Measurements from ENCODE around the gene PCK1. TPM values are rescaled to one million over a fixed set of nuclear protein-coding genes. Genes with fewer than 3 reads are reported as not detected.
A peak's percentile ranks its signal among the peaks of the same experiment; 100 is the strongest.

The PCK1 gene
- total RNA-seq, 4 donors from 2014 or later = 395 to 794 (median 739) TPM

- H3K9me3 ChIP-seq = no peaks in the 10 kb centered on the region
- intact Hi-C loops (cut with DNase I; ENCODE audit: low total_unique reads) (no loop called here), in situ Hi-C loops (cut with MboI; ENCODE audit: low pct_ligation_motif_present in 1 of 4, low pct_unique_long_range_greater_than_20kb in 1 of 4, low sequenced_read_pairs in 3 of 4) (no loop called here)
- no peak overlapping the region for H3K4me3 ChIP-seq
- no peaks in the 10 kb centered on the region for H3K36me3 ChIP-seq
- H3K27ac ChIP-seq = no peak overlapping the region
- no peaks in the 10 kb centered on the region for H3K27me3 ChIP-seq
- TF ChIP-seq CTCF (IDR thresholded peaks at IDR 0.05) = no peak
- TF ChIP-seq POLR2AphosphoS5 (IDR thresholded peaks at IDR 0.05) = peak in 2 of 3 donors; percentile 34 to 62
- H3K4me1 ChIP-seq = peaks cover 0 to 34% (median 20%) of the 10 kb centered on the region in 4 donors
- DNase-seq = no peak
- 30 to 69% methylated on average over 4 to 8 of the region's 8 CpGs for WGBS, 2 donors (ENCODE audit: low coverage in 1 of 2)
Measured at GRCh38 chr20:57546956-57547649, 13.8 kb upstream of the PCK1 start.

DNA sequence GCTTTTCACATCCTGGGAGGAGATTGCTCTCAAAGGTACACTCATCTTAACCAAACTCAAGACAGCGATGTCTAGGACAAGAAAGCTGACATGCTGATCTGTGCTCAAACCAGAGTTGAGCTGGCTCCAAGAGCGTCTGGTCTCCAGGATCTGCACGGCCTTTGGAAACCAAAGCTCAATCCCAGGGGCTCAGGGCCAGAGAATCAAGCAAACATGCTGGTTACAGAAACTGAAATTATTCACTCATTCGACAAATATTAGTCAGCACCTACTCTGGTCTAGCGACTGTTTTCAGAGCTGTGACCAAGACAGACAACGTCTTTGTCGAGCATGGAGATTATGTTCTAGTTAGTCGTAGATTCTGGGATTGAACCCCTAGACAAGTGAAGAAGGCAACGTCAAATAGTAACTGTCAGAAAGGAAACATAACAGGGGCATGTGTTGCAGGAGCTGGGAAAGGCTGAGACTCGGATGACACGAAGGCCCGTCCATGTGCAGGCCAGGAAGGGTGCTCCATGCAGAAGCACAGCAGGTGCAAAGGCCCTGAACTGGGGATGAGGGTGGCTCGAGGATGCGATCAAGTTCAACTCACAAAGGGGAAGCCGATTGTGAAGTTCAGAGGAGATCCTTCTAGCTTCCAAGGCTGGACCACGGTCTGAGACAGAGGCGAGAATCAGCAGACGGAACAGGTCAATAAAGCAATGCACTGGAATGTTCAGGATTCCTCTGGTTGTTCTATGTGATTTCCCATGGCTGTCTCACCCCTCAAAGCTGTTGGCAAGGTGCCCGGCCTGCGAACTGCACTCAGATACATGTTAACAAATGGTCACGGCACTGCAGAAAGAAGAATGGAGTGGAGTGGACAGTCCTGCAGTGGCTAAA lies 12.5 kb upstream of the PCK1 start:
- no peak for TF ChIP-seq CTCF (IDR thresholded peaks at IDR 0.05)
- TF ChIP-seq POLR2A (IDR thresholded peaks at IDR 0.05) = no peak
- TF ChIP-seq POLR2AphosphoS5 (IDR thresholded peaks at IDR 0.05) = no peak
- no peak for TF ChIP-seq EP300 (IDR thresholded peaks at IDR 0.05; ENCODE audit: low read depth)
- Histone ChIP-seq H3K9me3 (no peaks in the 10 kb centered on the region), H3K4me3 (no peak overlapping the region), H3K27me3 (no peaks in the 10 kb centered on the region), H3K36me3 (no peaks in the 10 kb centered on the region), H3K4me1 (peaks cover 0 to 34% (median 19%) of the 10 kb centered on the region in 4 donors), H3K27ac (no peak overlapping the region)
- WGBS, 2 donors (ENCODE audit: low coverage in 1 of 2) = 77 to 86% methylated on average over 12 to 20 of the region's 21 CpGs
- no peak for DNase-seq
- intact Hi-C loops (cut with DNase I; ENCODE audit: low total_unique reads) (no loop called here), in situ Hi-C loops (cut with MboI; ENCODE audit: low pct_ligation_motif_present in 1 of 4, low pct_unique_long_range_greater_than_20kb in 1 of 4, low sequenced_read_pairs in 3 of 4) (no loop called here)

DNA sequence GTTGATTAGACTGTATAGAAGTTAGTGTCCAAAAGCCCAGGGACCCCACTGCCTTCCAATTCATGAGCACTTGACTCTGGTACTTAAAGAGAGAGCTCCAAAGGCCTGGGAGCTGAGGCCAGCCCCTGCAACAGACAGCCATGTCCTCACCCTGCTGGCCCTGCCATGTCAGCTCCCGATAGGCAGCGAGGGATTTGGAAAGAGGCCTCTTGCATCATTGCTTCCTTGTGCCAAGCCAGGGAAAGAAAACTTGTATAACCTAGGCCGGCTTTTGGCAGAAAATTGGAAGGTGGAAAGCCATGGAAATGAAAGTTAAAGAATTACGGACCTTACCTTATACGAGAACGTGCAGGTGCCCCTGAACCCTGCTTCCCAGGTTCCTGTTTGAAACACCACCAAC lies 8.4 kb upstream of the PCK1 start:
- no peaks in the 10 kb centered on the region for H3K27me3 ChIP-seq
- no peak for TF ChIP-seq POLR2A (IDR thresholded peaks at IDR 0.05)
- TF ChIP-seq CTCF (IDR thresholded peaks at IDR 0.05) = no peak
- no peak for TF ChIP-seq EP300 (IDR thresholded peaks at IDR 0.05; ENCODE audit: low read depth)
- TF ChIP-seq POLR2AphosphoS5 (IDR thresholded peaks at IDR 0.05) = no peak
- no peak overlapping the region for H3K4me3 ChIP-seq
- no peak overlapping the region for H3K27ac ChIP-seq
- no peaks in the 10 kb centered on the region for H3K9me3 ChIP-seq
- intact Hi-C loops (cut with DNase I; ENCODE audit: low total_unique reads) (no loop called here), in situ Hi-C loops (cut with MboI; ENCODE audit: low pct_ligation_motif_present in 1 of 4, low pct_unique_long_range_greater_than_20kb in 1 of 4, low sequenced_read_pairs in 3 of 4) (no loop called here)
- WGBS, 2 donors (ENCODE audit: low coverage in 1 of 2) = 96 to 97% methylated on average over 4 to 6 of the region's 6 CpGs
- DNase-seq = no peak
- no peaks in the 10 kb centered on the region for H3K4me1 ChIP-seq
- no peaks in the 10 kb centered on the region for H3K36me3 ChIP-seq

GRCh38 chr20:57553376-57554018 lies 7.4 kb upstream of the PCK1 start:
- H3K4me3 ChIP-seq = no peak overlapping the region
- in situ Hi-C loops (cut with MboI; ENCODE audit: low pct_ligation_motif_present in 1 of 4, low pct_unique_long_range_greater_than_20kb in 1 of 4, low sequenced_read_pairs in 3 of 4) (no loop called here), intact Hi-C loops (cut with DNase I; ENCODE audit: low total_unique reads) (no loop called here)
- DNase-seq = no peak
- TF ChIP-seq EP300 (IDR thresholded peaks at IDR 0.05; ENCODE audit: low read depth) (no peak), CTCF (IDR thresholded peaks at IDR 0.05) (no peak), POLR2AphosphoS5 (IDR thresholded peaks at IDR 0.05) (no peak), POLR2A (IDR thresholded peaks at IDR 0.05) (no peak)
- H3K27ac ChIP-seq = no peak overlapping the region
- H3K27me3 ChIP-seq = no peaks in the 10 kb centered on the region
- peaks cover 3 to 6% (median 4%) of the 10 kb centered on the region in 4 donors for H3K4me1 ChIP-seq
- 87 to 97% methylated on average over 6 to 11 of the region's 11 CpGs for WGBS, 2 donors (ENCODE audit: low coverage in 1 of 2)
- H3K9me3 ChIP-seq = no peaks in the 10 kb centered on the region
- no peaks in the 10 kb centered on the region for H3K36me3 ChIP-seq
